Astrocyte (in vitro differentiated cells and primary cell): ENCODE data around the gene GARIN5B. TPM values are rescaled to one million over a fixed set of nuclear protein-coding genes. Genes with fewer than 3 reads are reported as not detected.
"Not testable (repeated sequence)": the region's sequence is repeated elsewhere in the genome, so short reads cannot be mapped to it uniquely, and the experiment has no call there.

Experiments
- DNase-seq: peaks from one replicate; pipeline ENCODE4 v3.0.0-alpha.2; 2010; ENCODE audit warnings: low read depth
- FAIRE-seq: peaks from 2 replicates; lab custom pipeline; 2011; peaks lifted over from hg19 to GRCh38; lab: Jason Lieb, UNC
- H2AFZ ChIP-seq: 2 replicates; pipeline ENCODE4 v1.6.0; 2012; ENCODE audit warnings: low read depth, low read length, inconsistent platforms
- H3K27ac ChIP-seq: 2 replicates; pipeline ENCODE4 v1.5.1; 2011; ENCODE audit warnings: low read depth, low read length, inconsistent platforms
- H3K27me3 ChIP-seq: 2 replicates; pipeline ENCODE4 v1.6.0; 2011; ENCODE audit warnings: low read length, inconsistent platforms; ENCODE audit not compliant: insufficient read depth
- H3K36me3 ChIP-seq: 2 replicates; pipeline ENCODE4 v1.5.1; 2011; ENCODE audit warnings: low read length, inconsistent platforms; ENCODE audit not compliant: insufficient read depth
- H3K4me1 ChIP-seq: 2 replicates; pipeline ENCODE4 v1.5.1; 2011; ENCODE audit warnings: low read length, inconsistent platforms; ENCODE audit not compliant: insufficient read depth
- H3K4me2 ChIP-seq: 2 replicates; pipeline ENCODE4 v1.6.0; 2012; ENCODE audit warnings: low read length, inconsistent platforms
- H3K4me3 ChIP-seq: 2 replicates; pipeline ENCODE4 v1.5.1; 2011; ENCODE audit warnings: low read depth, mild to moderate bottlenecking, low read length, inconsistent platforms; ENCODE audit not compliant: insufficient read depth
- H3K79me2 ChIP-seq: 2 replicates; pipeline ENCODE4 v1.6.0; 2012; ENCODE audit warnings: mild to moderate bottlenecking, low read length, inconsistent platforms; ENCODE audit not compliant: insufficient read depth
- H3K9ac ChIP-seq: 2 replicates; pipeline ENCODE4 v1.6.0; 2012; ENCODE audit warnings: mild to moderate bottlenecking, low read length, inconsistent platforms
- H3K9me3 ChIP-seq: 2 replicates; pipeline ENCODE4 v1.5.1; 2012; ENCODE audit warnings: low read depth, mild to moderate bottlenecking, low read length, inconsistent platforms; ENCODE audit not compliant: insufficient read depth
- H4K20me1 ChIP-seq: 2 replicates; pipeline ENCODE4 v1.6.0; 2012; ENCODE audit warnings: low read length, inconsistent platforms; ENCODE audit not compliant: insufficient read depth
- H3K27ac Mint-ChIP-seq: one replicate; pipeline ENCODE4 v1.8.0; 2021; ENCODE audit warnings: mild to moderate bottlenecking, mixed read lengths; ENCODE audit not compliant: unreplicated experiment
- H3K27me3 Mint-ChIP-seq: one replicate; pipeline ENCODE4 v1.8.0; 2021; ENCODE audit warnings: low read depth, mixed read lengths; ENCODE audit not compliant: unreplicated experiment
- H3K36me3 Mint-ChIP-seq: one replicate; pipeline ENCODE4 v1.8.0; 2021; ENCODE audit warnings: low read depth, mixed read lengths; ENCODE audit not compliant: unreplicated experiment
- H3K4me1 Mint-ChIP-seq: one replicate; pipeline ENCODE4 v1.8.0; 2021; ENCODE audit warnings: low read depth, mixed read lengths; ENCODE audit not compliant: unreplicated experiment
- H3K4me3 Mint-ChIP-seq: one replicate; pipeline ENCODE4 v1.8.0; 2021; ENCODE audit warnings: mild to moderate bottlenecking, moderate library complexity, mixed read lengths; ENCODE audit not compliant: unreplicated experiment
- H3K9me3 Mint-ChIP-seq: one replicate; pipeline ENCODE4 v1.8.0; 2021; ENCODE audit warnings: mild to moderate bottlenecking, mixed read lengths; ENCODE audit not compliant: unreplicated experiment
- EZH2 ChIP-seq: IDR thresholded peaks from 2 replicates; pipeline ENCODE4 v1.6.1; 2012; ENCODE audit warnings: mild to moderate bottlenecking, low read length, inconsistent platforms; ENCODE audit not compliant: insufficient read depth
- total RNA-seq: library from RNA; stranded (reverse); gene quantifications from 2 replicates; pipeline ENCODE4 v1.2.1, GENCODE V29; 2021
- TF ChIP-seq, protein P1 (sequence below): IDR thresholded peaks from 2 replicates; pipeline ENCODE4 v1.5.1; 2011; ENCODE audit warnings: low read depth, mild to moderate bottlenecking, inconsistent platforms, low read length, moderate library complexity; ENCODE audit not compliant: insufficient read depth

GARIN5B gene
- total RNA-seq, 1 donor from 2014 or later, result 0.20 TPM

GRCh38 chr19:55405638-55406037, 42.6 kb upstream of the GARIN5B start:
- no peaks in the 10 kb centered on the region for H3K27me3 ChIP-seq
- no peak overlapping the region for H3K27ac ChIP-seq
- Mint-ChIP-seq H3K27ac (no peak overlapping the region), H3K4me1 (peaks cover 15% of the 10 kb centered on the region), H3K9me3 (peaks cover 10% of the 10 kb centered on the region), H3K4me3 (peak overlapping the region; percentile 84), H3K27me3 (no peaks in the 10 kb centered on the region), H3K36me3 (peaks cover 28% of the 10 kb centered on the region)
- H3K9ac ChIP-seq, result peak overlapping the region; percentile 95
- H3K9me3 ChIP-seq, result no peaks in the 10 kb centered on the region
- H3K36me3 ChIP-seq, result peaks cover 31% of the 10 kb centered on the region
- peaks cover 20% of the 10 kb centered on the region for H3K4me1 ChIP-seq
- FAIRE-seq (no peak), DNase-seq (no peak)
- H3K4me3 ChIP-seq, result peak overlapping the region; percentile 81
- H2AFZ ChIP-seq, result no peak overlapping the region
- H3K79me2 ChIP-seq, result peaks cover 52% of the 10 kb centered on the region
- peak overlapping the region; percentile 94 for H3K4me2 ChIP-seq
- TF ChIP-seq, protein P1, sequence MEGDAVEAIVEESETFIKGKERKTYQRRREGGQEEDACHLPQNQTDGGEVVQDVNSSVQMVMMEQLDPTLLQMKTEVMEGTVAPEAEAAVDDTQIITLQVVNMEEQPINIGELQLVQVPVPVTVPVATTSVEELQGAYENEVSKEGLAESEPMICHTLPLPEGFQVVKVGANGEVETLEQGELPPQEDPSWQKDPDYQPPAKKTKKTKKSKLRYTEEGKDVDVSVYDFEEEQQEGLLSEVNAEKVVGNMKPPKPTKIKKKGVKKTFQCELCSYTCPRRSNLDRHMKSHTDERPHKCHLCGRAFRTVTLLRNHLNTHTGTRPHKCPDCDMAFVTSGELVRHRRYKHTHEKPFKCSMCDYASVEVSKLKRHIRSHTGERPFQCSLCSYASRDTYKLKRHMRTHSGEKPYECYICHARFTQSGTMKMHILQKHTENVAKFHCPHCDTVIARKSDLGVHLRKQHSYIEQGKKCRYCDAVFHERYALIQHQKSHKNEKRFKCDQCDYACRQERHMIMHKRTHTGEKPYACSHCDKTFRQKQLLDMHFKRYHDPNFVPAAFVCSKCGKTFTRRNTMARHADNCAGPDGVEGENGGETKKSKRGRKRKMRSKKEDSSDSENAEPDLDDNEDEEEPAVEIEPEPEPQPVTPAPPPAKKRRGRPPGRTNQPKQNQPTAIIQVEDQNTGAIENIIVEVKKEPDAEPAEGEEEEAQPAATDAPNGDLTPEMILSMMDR, result no peak
- no peak for TF ChIP-seq EZH2
- peaks cover 57% of the 10 kb centered on the region for H4K20me1 ChIP-seq

- Mint-ChIP-seq H3K4me1 (peaks cover 13% of the 10 kb centered on the region), H3K9me3 (no peaks in the 10 kb centered on the region), H3K27ac (no peak overlapping the region), H3K4me3 (no peak overlapping the region), H3K27me3 (no peaks in the 10 kb centered on the region), H3K36me3 (peaks cover 25% of the 10 kb centered on the region)
- H3K4me1 ChIP-seq, result peaks cover 16% of the 10 kb centered on the region
- peaks cover 38% of the 10 kb centered on the region for H3K36me3 ChIP-seq
- no peak overlapping the region for H3K27ac ChIP-seq
- no peak overlapping the region for H3K4me3 ChIP-seq
- FAIRE-seq (no peak), DNase-seq (no peak)
- H2AFZ ChIP-seq, result no peak overlapping the region
- no peak overlapping the region for H3K9ac ChIP-seq
- TF ChIP-seq EZH2, result no peak
- TF ChIP-seq, protein P1, result no peak
- H3K79me2 ChIP-seq, result peaks cover 52% of the 10 kb centered on the region
- peaks cover 67% of the 10 kb centered on the region for H4K20me1 ChIP-seq
- no peaks in the 10 kb centered on the region for H3K27me3 ChIP-seq
- peak overlapping the region; percentile 26 for H3K4me2 ChIP-seq
- H3K9me3 ChIP-seq, result no peaks in the 10 kb centered on the region
Measured at GRCh38 chr19:55402509-55402908, 39.4 kb upstream of the GARIN5B start.

DNA sequence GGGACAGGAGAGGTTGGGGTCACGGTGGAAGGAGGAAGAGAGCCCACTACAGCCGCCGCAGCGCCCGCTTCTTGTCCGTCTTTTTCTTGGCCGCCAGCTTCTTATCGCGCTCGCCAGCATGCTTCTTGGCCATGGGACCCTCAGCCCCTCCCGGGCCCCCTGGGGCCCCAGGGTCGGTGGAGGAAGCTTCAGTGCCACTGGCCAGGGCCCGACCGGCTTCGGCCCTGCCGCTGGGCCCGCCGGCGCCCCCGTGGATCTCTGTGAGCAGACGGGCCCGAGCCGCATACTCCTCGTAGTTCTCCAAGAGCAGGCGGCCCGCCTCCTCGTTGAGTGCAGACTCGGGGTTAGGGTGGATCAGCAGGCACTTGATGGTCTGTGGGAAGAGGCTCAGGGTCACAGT, 38.3 kb upstream of the GARIN5B start:
- peaks cover 40% of the 10 kb centered on the region for H3K79me2 ChIP-seq
- not testable (repeated sequence) for H2AFZ ChIP-seq, H3K4me3 Mint-ChIP-seq, H3K4me3 ChIP-seq, H3K4me1 Mint-ChIP-seq, H3K9me3 Mint-ChIP-seq, H3K27me3 ChIP-seq, H3K27me3 Mint-ChIP-seq, DNase-seq, H3K27ac Mint-ChIP-seq, H3K4me2 ChIP-seq, H3K27ac ChIP-seq, H3K9me3 ChIP-seq, H3K9ac ChIP-seq, FAIRE-seq
- peaks cover 21% of the 10 kb centered on the region for H3K36me3 Mint-ChIP-seq
- peaks cover 36% of the 10 kb centered on the region for H3K36me3 ChIP-seq
- peaks cover 15% of the 10 kb centered on the region for H3K4me1 ChIP-seq
- H4K20me1 ChIP-seq, result peaks cover 58% of the 10 kb centered on the region
